WTC11 (cell line): ENCODE measurements around the gene OR4D11. TPM values are rescaled to one million over a fixed set of nuclear protein-coding genes. Genes with fewer than 3 reads are reported as not detected.

ENCODE experiments used
- ATAC-seq: fragments of 200-7000 bp; cut with Tn5 transposase; 2 replicates; pipeline ENCODE4 v1.10.0; 2021; ENCODE audit warnings: mild to moderate bottlenecking, moderate library complexity
- CTCF ChIA-PET: fragments of 300-600 bp; sonication (Branson Sonifier 250); formaldehyde crosslinking; loops from one replicate; lab custom pipeline; 2021; ENCODE audit warnings: antibody characterized with exemption; lab: Charles Lee
- POLR2A ChIA-PET: fragments of 350-600 bp; sonication (Branson Sonifier 250); formaldehyde crosslinking; loops from one replicate; lab custom pipeline; 2021; ENCODE audit warnings: antibody characterized with exemption; lab: Charles Lee
- DNase-seq: peaks from one replicate; pipeline ENCODE4 v3.0.0; 2021; ENCODE audit warnings: low spot score
- H3K27ac Mint-ChIP-seq: 2 replicates; pipeline ENCODE4 v1.8.0; 2021; ENCODE audit warnings: mixed read lengths
- H3K27me3 Mint-ChIP-seq: 2 replicates; pipeline ENCODE4 v1.8.0; 2021; ENCODE audit warnings: low read depth, mild to moderate bottlenecking, moderate library complexity, mixed read lengths
- H3K36me3 Mint-ChIP-seq: 2 replicates; pipeline ENCODE4 v1.8.0; 2021; ENCODE audit warnings: mixed read lengths
- H3K4me1 Mint-ChIP-seq: 2 replicates; pipeline ENCODE4 v1.8.0; 2022; ENCODE audit warnings: mixed read lengths
- H3K4me3 Mint-ChIP-seq: 2 replicates; pipeline ENCODE4 v1.8.0; 2021; ENCODE audit warnings: mild to moderate bottlenecking, moderate library complexity, mixed read lengths
- H3K9me3 Mint-ChIP-seq: 2 replicates; pipeline ENCODE4 v1.8.0; 2021; ENCODE audit warnings: mixed read lengths
- EMX1 ChIP-seq: fragments of 250-450 bp; sonication (Bioruptor Pico); IDR thresholded peaks from 2 replicates; pipeline ENCODE4 v1.8.0; 2021; ENCODE audit warnings: mild to moderate bottlenecking
- FOXJ3 ChIP-seq: sonication (generic); formaldehyde crosslinking; IDR thresholded peaks from 2 replicates; pipeline ENCODE4 v1.9.0; 2021; ENCODE audit warnings: missing genetic modification reagents, mild to moderate bottlenecking, borderline replicate concordance
- TP53 ChIP-seq: sonication (generic); formaldehyde crosslinking; IDR thresholded peaks from 2 replicates; pipeline ENCODE4 v1.8.1; 2023; ENCODE audit warnings: mild to moderate bottlenecking, missing genetic modification reagents
- ZNF232 ChIP-seq: sonication (generic); formaldehyde crosslinking; IDR thresholded peaks from 2 replicates; pipeline ENCODE4 v1.8.0; 2022; ENCODE audit warnings: mild to moderate bottlenecking, missing genetic modification reagents
- ZNF423 ChIP-seq: fragments of 250-450 bp; sonication (Bioruptor Pico); IDR thresholded peaks from 2 replicates; pipeline ENCODE4 v2.1.2; 2022; ENCODE audit warnings: mild to moderate bottlenecking, moderate library complexity
- total RNA-seq: library from RNA; stranded (reverse); gene quantifications from 3 replicates; pipeline ENCODE4 v1.2.3, GENCODE V29; 2021
- TF ChIP-seq, protein P1 (sequence below): sonication (generic); formaldehyde crosslinking; IDR thresholded peaks from 2 replicates; pipeline ENCODE4 v1.8.0; 2023; ENCODE audit warnings: missing genetic modification reagents
- TF ChIP-seq, protein P2 (sequence below): sonication (generic); formaldehyde crosslinking; IDR thresholded peaks from 2 replicates; pipeline ENCODE4 v1.8.1; 2022; ENCODE audit warnings: mild to moderate bottlenecking, missing genetic modification reagents, moderate library complexity, borderline replicate concordance
- TF ChIP-seq, protein P3 (sequence below): sonication (generic); formaldehyde crosslinking; IDR thresholded peaks from 2 replicates; pipeline ENCODE4 v1.8.0; 2022; ENCODE audit warnings: mild to moderate bottlenecking, missing genetic modification reagents
- TF ChIP-seq, protein P4 (sequence below): fragments of 200-600 bp; IDR thresholded peaks from 2 replicates; pipeline ENCODE4 v1.8.0; 2022; ENCODE audit warnings: antibody characterized with exemption
- TF ChIP-seq, protein P5 (sequence below): sonication (generic); formaldehyde crosslinking; IDR thresholded peaks from 2 replicates; pipeline ENCODE4 v1.8.0; 2023; ENCODE audit warnings: mild to moderate bottlenecking, missing genetic modification reagents
- TF ChIP-seq, protein P6 (sequence below): sonication (generic); formaldehyde crosslinking; IDR thresholded peaks from 2 replicates; pipeline ENCODE4 v1.8.1; 2023; ENCODE audit warnings: mild to moderate bottlenecking, missing genetic modification reagents, borderline replicate concordance
- TF ChIP-seq, protein P7 (sequence below): fragments of 250-450 bp; sonication (Bioruptor Pico); IDR thresholded peaks from 2 replicates; pipeline ENCODE4 v1.9.0; 2021; ENCODE audit warnings: moderate library complexity, mild to moderate bottlenecking, inconsistent platforms, borderline replicate concordance
- TF ChIP-seq, protein P8 (sequence below): fragments of 250-450 bp; sonication (Bioruptor Pico); IDR thresholded peaks from 2 replicates; pipeline ENCODE4 v1.8.0; 2021; ENCODE audit warnings: mild to moderate bottlenecking
- TF ChIP-seq, protein P9 (sequence below): sonication (generic); formaldehyde crosslinking; IDR thresholded peaks from 2 replicates; pipeline ENCODE4 v1.8.0; 2022; ENCODE audit warnings: missing genetic modification reagents

Gene OR4D11
- total RNA-seq, 1 experiment from 2014 or later, result not detected

DNA sequence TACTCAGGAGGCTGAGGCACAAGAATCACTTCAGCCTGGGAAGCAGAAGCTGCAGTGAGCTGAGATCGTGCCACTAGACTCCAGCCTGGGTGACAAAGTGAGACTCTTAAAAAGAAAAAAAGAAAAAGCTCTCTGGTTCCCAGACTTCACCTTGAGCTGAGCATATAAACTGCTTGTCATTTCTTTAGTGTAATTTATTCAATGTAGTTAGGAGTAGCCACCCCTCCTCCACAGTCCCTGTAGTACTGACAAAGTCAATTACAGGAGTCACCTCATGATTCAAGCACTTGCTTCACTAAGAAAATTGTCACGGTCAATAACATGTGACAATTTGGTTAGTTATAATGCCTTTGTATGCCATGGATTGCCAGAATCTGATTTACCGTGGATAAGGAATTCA lies 23.0 kb upstream of the OR4D11 start (continued):
- TF ChIP-seq, protein P1, sequence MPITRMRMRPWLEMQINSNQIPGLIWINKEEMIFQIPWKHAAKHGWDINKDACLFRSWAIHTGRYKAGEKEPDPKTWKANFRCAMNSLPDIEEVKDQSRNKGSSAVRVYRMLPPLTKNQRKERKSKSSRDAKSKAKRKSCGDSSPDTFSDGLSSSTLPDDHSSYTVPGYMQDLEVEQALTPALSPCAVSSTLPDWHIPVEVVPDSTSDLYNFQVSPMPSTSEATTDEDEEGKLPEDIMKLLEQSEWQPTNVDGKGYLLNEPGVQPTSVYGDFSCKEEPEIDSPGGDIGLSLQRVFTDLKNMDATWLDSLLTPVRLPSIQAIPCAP (CRISPR knock-in tag), result no peak
- TF ChIP-seq, protein P2, sequence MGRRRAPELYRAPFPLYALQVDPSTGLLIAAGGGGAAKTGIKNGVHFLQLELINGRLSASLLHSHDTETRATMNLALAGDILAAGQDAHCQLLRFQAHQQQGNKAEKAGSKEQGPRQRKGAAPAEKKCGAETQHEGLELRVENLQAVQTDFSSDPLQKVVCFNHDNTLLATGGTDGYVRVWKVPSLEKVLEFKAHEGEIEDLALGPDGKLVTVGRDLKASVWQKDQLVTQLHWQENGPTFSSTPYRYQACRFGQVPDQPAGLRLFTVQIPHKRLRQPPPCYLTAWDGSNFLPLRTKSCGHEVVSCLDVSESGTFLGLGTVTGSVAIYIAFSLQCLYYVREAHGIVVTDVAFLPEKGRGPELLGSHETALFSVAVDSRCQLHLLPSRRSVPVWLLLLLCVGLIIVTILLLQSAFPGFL (CRISPR knock-in tag), result no peak
- TF ChIP-seq, protein P3, sequence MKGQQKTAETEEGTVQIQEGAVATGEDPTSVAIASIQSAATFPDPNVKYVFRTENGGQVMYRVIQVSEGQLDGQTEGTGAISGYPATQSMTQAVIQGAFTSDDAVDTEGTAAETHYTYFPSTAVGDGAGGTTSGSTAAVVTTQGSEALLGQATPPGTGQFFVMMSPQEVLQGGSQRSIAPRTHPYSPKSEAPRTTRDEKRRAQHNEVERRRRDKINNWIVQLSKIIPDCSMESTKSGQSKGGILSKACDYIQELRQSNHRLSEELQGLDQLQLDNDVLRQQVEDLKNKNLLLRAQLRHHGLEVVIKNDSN (CRISPR knock-in tag), result no peak
- TF ChIP-seq, protein P4, sequence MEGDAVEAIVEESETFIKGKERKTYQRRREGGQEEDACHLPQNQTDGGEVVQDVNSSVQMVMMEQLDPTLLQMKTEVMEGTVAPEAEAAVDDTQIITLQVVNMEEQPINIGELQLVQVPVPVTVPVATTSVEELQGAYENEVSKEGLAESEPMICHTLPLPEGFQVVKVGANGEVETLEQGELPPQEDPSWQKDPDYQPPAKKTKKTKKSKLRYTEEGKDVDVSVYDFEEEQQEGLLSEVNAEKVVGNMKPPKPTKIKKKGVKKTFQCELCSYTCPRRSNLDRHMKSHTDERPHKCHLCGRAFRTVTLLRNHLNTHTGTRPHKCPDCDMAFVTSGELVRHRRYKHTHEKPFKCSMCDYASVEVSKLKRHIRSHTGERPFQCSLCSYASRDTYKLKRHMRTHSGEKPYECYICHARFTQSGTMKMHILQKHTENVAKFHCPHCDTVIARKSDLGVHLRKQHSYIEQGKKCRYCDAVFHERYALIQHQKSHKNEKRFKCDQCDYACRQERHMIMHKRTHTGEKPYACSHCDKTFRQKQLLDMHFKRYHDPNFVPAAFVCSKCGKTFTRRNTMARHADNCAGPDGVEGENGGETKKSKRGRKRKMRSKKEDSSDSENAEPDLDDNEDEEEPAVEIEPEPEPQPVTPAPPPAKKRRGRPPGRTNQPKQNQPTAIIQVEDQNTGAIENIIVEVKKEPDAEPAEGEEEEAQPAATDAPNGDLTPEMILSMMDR, result no peak
- TF ChIP-seq, protein P5, sequence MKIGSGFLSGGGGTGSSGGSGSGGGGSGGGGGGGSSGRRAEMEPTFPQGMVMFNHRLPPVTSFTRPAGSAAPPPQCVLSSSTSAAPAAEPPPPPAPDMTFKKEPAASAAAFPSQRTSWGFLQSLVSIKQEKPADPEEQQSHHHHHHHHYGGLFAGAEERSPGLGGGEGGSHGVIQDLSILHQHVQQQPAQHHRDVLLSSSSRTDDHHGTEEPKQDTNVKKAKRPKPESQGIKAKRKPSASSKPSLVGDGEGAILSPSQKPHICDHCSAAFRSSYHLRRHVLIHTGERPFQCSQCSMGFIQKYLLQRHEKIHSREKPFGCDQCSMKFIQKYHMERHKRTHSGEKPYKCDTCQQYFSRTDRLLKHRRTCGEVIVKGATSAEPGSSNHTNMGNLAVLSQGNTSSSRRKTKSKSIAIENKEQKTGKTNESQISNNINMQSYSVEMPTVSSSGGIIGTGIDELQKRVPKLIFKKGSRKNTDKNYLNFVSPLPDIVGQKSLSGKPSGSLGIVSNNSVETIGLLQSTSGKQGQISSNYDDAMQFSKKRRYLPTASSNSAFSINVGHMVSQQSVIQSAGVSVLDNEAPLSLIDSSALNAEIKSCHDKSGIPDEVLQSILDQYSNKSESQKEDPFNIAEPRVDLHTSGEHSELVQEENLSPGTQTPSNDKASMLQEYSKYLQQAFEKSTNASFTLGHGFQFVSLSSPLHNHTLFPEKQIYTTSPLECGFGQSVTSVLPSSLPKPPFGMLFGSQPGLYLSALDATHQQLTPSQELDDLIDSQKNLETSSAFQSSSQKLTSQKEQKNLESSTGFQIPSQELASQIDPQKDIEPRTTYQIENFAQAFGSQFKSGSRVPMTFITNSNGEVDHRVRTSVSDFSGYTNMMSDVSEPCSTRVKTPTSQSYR (CRISPR knock-in tag), result no peak
- TF ChIP-seq, protein P6, sequence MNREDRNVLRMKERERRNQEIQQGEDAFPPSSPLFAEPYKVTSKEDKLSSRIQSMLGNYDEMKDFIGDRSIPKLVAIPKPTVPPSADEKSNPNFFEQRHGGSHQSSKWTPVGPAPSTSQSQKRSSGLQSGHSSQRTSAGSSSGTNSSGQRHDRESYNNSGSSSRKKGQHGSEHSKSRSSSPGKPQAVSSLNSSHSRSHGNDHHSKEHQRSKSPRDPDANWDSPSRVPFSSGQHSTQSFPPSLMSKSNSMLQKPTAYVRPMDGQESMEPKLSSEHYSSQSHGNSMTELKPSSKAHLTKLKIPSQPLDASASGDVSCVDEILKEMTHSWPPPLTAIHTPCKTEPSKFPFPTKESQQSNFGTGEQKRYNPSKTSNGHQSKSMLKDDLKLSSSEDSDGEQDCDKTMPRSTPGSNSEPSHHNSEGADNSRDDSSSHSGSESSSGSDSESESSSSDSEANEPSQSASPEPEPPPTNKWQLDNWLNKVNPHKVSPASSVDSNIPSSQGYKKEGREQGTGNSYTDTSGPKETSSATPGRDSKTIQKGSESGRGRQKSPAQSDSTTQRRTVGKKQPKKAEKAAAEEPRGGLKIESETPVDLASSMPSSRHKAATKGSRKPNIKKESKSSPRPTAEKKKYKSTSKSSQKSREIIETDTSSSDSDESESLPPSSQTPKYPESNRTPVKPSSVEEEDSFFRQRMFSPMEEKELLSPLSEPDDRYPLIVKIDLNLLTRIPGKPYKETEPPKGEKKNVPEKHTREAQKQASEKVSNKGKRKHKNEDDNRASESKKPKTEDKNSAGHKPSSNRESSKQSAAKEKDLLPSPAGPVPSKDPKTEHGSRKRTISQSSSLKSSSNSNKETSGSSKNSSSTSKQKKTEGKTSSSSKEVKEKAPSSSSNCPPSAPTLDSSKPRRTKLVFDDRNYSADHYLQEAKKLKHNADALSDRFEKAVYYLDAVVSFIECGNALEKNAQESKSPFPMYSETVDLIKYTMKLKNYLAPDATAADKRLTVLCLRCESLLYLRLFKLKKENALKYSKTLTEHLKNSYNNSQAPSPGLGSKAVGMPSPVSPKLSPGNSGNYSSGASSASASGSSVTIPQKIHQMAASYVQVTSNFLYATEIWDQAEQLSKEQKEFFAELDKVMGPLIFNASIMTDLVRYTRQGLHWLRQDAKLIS (CRISPR knock-in tag), result no peak

DNA sequence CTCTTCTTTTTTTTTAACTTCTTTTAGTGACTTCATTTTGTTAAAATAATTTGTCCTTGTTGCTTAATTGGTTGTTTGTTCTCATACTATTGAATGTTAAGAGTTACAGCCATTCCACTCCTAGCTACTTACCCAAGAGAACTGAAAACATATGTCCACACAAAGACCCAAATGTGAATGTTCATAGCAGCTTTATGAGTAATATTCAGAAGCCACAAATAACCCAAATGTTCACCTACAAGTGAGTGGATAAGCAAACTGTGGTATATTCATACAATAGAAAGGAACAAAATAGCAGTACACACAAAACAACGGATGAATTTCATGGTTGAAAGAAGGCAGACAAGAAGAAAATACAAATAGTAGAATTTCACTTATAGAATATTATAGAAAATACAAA lies 1.4 kb upstream of the OR4D11 start:
- ATAC-seq (no peak), DNase-seq (no peak)
- Mint-ChIP-seq H3K36me3 (no peaks in the 10 kb centered on the region), H3K4me3 (no peak overlapping the region), H3K9me3 (0 out of 2 replicates have a peak, but pooled peaks cover 3% of the 10 kb centered on the region), H3K4me1 (no peaks in the 10 kb centered on the region), H3K27ac (no peak overlapping the region), H3K27me3 (no peaks in the 10 kb centered on the region; the same call in 1 of the 2 replicates)
- CTCF ChIA-PET, result no interaction called here
- POLR2A ChIA-PET, result no interaction called here
- TF ChIP-seq, protein P5 (CRISPR knock-in tag), result no peak
- TF ChIP-seq ZNF423 (no peak), FOXJ3 (CRISPR knock-in tag) (no peak), TP53 (CRISPR knock-in tag) (no peak), ZNF232 (CRISPR knock-in tag) (no peak), EMX1 (CRISPR knock-in tag) (no peak)
- TF ChIP-seq, protein P7, sequence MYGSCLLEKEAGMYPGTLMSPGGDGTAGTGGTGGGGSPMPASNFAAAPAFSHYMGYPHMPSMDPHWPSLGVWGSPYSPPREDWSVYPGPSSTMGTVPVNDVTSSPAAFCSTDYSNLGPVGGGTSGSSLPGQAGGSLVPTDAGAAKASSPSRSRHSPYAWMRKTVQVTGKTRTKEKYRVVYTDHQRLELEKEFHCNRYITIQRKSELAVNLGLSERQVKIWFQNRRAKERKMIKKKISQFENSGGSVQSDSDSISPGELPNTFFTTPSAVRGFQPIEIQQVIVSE (CRISPR knock-in tag), result no peak
- TF ChIP-seq, protein P8, sequence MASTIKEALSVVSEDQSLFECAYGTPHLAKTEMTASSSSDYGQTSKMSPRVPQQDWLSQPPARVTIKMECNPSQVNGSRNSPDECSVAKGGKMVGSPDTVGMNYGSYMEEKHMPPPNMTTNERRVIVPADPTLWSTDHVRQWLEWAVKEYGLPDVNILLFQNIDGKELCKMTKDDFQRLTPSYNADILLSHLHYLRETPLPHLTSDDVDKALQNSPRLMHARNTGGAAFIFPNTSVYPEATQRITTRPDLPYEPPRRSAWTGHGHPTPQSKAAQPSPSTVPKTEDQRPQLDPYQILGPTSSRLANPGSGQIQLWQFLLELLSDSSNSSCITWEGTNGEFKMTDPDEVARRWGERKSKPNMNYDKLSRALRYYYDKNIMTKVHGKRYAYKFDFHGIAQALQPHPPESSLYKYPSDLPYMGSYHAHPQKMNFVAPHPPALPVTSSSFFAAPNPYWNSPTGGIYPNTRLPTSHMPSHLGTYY (CRISPR knock-in tag), result no peak
- TF ChIP-seq, protein P9, sequence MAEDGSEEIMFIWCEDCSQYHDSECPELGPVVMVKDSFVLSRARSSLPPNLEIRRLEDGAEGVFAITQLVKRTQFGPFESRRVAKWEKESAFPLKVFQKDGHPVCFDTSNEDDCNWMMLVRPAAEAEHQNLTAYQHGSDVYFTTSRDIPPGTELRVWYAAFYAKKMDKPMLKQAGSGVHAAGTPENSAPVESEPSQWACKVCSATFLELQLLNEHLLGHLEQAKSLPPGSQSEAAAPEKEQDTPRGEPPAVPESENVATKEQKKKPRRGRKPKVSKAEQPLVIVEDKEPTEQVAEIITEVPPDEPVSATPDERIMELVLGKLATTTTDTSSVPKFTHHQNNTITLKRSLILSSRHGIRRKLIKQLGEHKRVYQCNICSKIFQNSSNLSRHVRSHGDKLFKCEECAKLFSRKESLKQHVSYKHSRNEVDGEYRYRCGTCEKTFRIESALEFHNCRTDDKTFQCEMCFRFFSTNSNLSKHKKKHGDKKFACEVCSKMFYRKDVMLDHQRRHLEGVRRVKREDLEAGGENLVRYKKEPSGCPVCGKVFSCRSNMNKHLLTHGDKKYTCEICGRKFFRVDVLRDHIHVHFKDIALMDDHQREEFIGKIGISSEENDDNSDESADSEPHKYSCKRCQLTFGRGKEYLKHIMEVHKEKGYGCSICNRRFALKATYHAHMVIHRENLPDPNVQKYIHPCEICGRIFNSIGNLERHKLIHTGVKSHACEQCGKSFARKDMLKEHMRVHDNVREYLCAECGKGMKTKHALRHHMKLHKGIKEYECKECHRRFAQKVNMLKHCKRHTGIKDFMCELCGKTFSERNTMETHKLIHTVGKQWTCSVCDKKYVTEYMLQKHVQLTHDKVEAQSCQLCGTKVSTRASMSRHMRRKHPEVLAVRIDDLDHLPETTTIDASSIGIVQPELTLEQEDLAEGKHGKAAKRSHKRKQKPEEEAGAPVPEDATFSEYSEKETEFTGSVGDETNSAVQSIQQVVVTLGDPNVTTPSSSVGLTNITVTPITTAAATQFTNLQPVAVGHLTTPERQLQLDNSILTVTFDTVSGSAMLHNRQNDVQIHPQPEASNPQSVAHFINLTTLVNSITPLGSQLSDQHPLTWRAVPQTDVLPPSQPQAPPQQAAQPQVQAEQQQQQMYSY (CRISPR knock-in tag), result no peak
